HG03280 (cell line): ENCODE data around the gene KCNK13.
"Not testable (repeated sequence)": the region's sequence is repeated elsewhere in the genome, so short reads cannot be mapped to it uniquely, and the experiment has no call there.

Experiments used
- ATAC-seq: cut with Tn5 transposase; IDR thresholded peaks from one replicate; pipeline ENCODE4 v1.9.1; 2021; ENCODE audit warnings: mild to moderate bottlenecking, moderate library complexity; ENCODE audit not compliant: unreplicated experiment

KCNK13 gene

GRCh38 chr14:90061685-90062126 lies at the start of gene KCNK13:
Gene KCNK13, plus strand, starts transcription at chr14:90061994. Its CDS starts 212 bp downstream, at chr14:90062206.
- ATAC-seq: no peak

- no peak for ATAC-seq
Observed at GRCh38 chr14:90017371-90017770, 44.4 kb upstream of the KCNK13 start.

GRCh38 chr14:90019824-90020523 lies 41.8 kb upstream of the KCNK13 start:
- ATAC-seq: no peak

- no peak for ATAC-seq
Observed at GRCh38 chr14:90023176-90023896, 38.5 kb upstream of the KCNK13 start.

- no peak for ATAC-seq
Observed at GRCh38 chr14:90024910-90025309, 36.9 kb upstream of the KCNK13 start.

GRCh38 chr14:90026608-90027007 lies 35.2 kb upstream of the KCNK13 start:
- ATAC-seq: not testable (repeated sequence)

GRCh38 chr14:90027842-90028241 lies 34.0 kb upstream of the KCNK13 start:
- ATAC-seq: no peak

GRCh38 chr14:90034156-90034555 lies 27.6 kb upstream of the KCNK13 start:
- no peak for ATAC-seq

GRCh38 chr14:90034835-90035525 lies 26.8 kb upstream of the KCNK13 start:
- ATAC-seq: no peak

- no peak for ATAC-seq
Observed at GRCh38 chr14:90039253-90040010, 22.4 kb upstream of the KCNK13 start.

- ATAC-seq: no peak
Observed at GRCh38 chr14:90040411-90040810, 21.4 kb upstream of the KCNK13 start.

GRCh38 chr14:90042496-90043252 lies 19.1 kb upstream of the KCNK13 start:
- ATAC-seq: no peak

GRCh38 chr14:90045616-90046015 lies 16.2 kb upstream of the KCNK13 start:
- ATAC-seq: no peak

GRCh38 chr14:90049390-90049789 lies 12.4 kb upstream of the KCNK13 start:
- ATAC-seq: no peak

GRCh38 chr14:90050271-90050670 lies 11.5 kb upstream of the KCNK13 start:
- no peak for ATAC-seq

- ATAC-seq: no peak
Observed at GRCh38 chr14:90053044-90053443, 8.8 kb upstream of the KCNK13 start.

- ATAC-seq: no peak
Observed at GRCh38 chr14:90054803-90055202, 7.0 kb upstream of the KCNK13 start.

GRCh38 chr14:90056826-90057225 lies 5.0 kb upstream of the KCNK13 start:
- no peak for ATAC-seq

- ATAC-seq: no peak
Observed at GRCh38 chr14:90058876-90059458, 2.8 kb upstream of the KCNK13 start.
